NCI-H146 treated with DMSO at 0.1 percent for 48 hours (cell line): Measurements from ENCODE around the gene SLC19A2.
"Not testable (repeated sequence)": the region's sequence is repeated elsewhere in the genome, so short reads cannot be mapped to it uniquely, and the experiment has no call there.

Experiments used
- DNase-seq: peaks from one replicate; lab custom pipeline; 2025; ENCODE audit not compliant: unreplicated experiment; lab: John Stamatoyannopoulos, UW

Gene SLC19A2

GRCh38 chr1:169509354-169509753, 23.6 kb upstream of the SLC19A2 start:
- peak; percentile 99 for DNase-seq

GRCh38 chr1:169508432-169509338, 22.9 kb upstream of the SLC19A2 start:
- DNase-seq: peak; percentile 35

GRCh38 chr1:169507413-169507812, 21.7 kb upstream of the SLC19A2 start:
- DNase-seq: no peak

- DNase-seq: not testable (repeated sequence)
These were observed 17.9 kb upstream of the SLC19A2 start for GRCh38 chr1:169503601-169504000.

GRCh38 chr1:169499807-169500206, 14.1 kb upstream of the SLC19A2 start:
- no peak for DNase-seq

- DNase-seq: no peak
These were observed 11.6 kb upstream of the SLC19A2 start for GRCh38 chr1:169497317-169497716.

- DNase-seq: no peak
These were observed 10.2 kb upstream of the SLC19A2 start for GRCh38 chr1:169495916-169496315.

GRCh38 chr1:169495046-169495775, 9.5 kb upstream of the SLC19A2 start:
- DNase-seq: no peak

- no peak for DNase-seq
These were observed 8.6 kb upstream of the SLC19A2 start for GRCh38 chr1:169494343-169494742.

GRCh38 chr1:169493251-169493650, 7.5 kb upstream of the SLC19A2 start:
- no peak for DNase-seq

GRCh38 chr1:169491845-169492281, 6.1 kb upstream of the SLC19A2 start:
- no peak for DNase-seq

GRCh38 chr1:169488157-169488556, 2.4 kb upstream of the SLC19A2 start:
- DNase-seq: no peak

GRCh38 chr1:169487561-169487960, 1.8 kb upstream of the SLC19A2 start:
- no peak for DNase-seq

GRCh38 chr1:169487133-169487532, 1.4 kb upstream of the SLC19A2 start:
- peak; percentile 30 for DNase-seq

GRCh38 chr1:169486281-169487051, 722 bp upstream of the SLC19A2 start:
- peak; percentile 28 for DNase-seq

- peak; percentile 84 for DNase-seq
These were observed 887 bp downstream of the SLC19A2 start for GRCh38 chr1:169484683-169485430.

- DNase-seq: no peak
These were observed 1.6 kb downstream of the SLC19A2 start for GRCh38 chr1:169484101-169484500.

- DNase-seq: no peak
These were observed 2.2 kb downstream of the SLC19A2 start for GRCh38 chr1:169483500-169483966.

GRCh38 chr1:169479363-169480066, 6.2 kb downstream of the SLC19A2 start:
- DNase-seq: no peak
